C4-2B (cell line): ENCODE measurements around the gene PSMD9.

Experiments used
- CTCF ChIP-seq: fragments of 450-650 bp; conservative IDR thresholded peaks from 2 replicates; pipeline ENCODE4 v1.5.1; 2017; ENCODE audit warnings: mild to moderate bottlenecking
- ZFX ChIP-seq: fragments of 450-650 bp; IDR thresholded peaks from 2 replicates; pipeline ENCODE4 v1.6.1; 2017

- TF ChIP-seq CTCF: no peak
- no peak for TF ChIP-seq ZFX
Observed at GRCh38 chr12:121839993-121840761, 48.4 kb upstream of the PSMD9 start.
